ENCODE measurements around the gene SLC39A13.
A peak's percentile ranks its signal among the peaks of the same experiment; 100 is the strongest.

SLC39A13 gene

GRCh38 chr11:47408598-47409439, 429 bp downstream of the SLC39A13 start:
- H3K9ac ChIP-seq (ENCODE audit: low read length) = peak overlapping the region; percentile 97
- peaks cover 27% of the 10 kb centered on the region for H3K4me1 ChIP-seq (ENCODE audit: insufficient read depth, low read length)
- peak overlapping the region; percentile 60 to 95 for H3K4me3 ChIP-seq (ENCODE audit: low read depth in 1 of 2, low read length in 2 of 2)
- H3K9me3 ChIP-seq (ENCODE audit: low read length) = no peaks in the 10 kb centered on the region
- H3K27me3 ChIP-seq (ENCODE audit: control insufficient read depth in 1 of 2, insufficient read depth in 2 of 2, low read length in 2 of 2) = no peaks in the 10 kb centered on the region
- peak overlapping the region; percentile 94 for H3K27ac ChIP-seq (ENCODE audit: low read depth, low read length)
- peaks cover 7% of the 10 kb centered on the region for H3K36me3 ChIP-seq (ENCODE audit: insufficient read depth, low read length)

- no peaks in the 10 kb centered on the region for H3K27me3 ChIP-seq (ENCODE audit: control insufficient read depth in 1 of 2, insufficient read depth in 2 of 2, low read length in 2 of 2)
- H3K4me1 ChIP-seq (ENCODE audit: insufficient read depth, low read length) = peaks cover 27% of the 10 kb centered on the region
- H3K9me3 ChIP-seq (ENCODE audit: low read length) = no peaks in the 10 kb centered on the region
- H3K9ac ChIP-seq (ENCODE audit: low read length) = peak overlapping the region; percentile 97
- peaks cover 16% of the 10 kb centered on the region for H3K36me3 ChIP-seq (ENCODE audit: insufficient read depth, low read length)
- peak overlapping the region; percentile 60 to 95 for H3K4me3 ChIP-seq (ENCODE audit: low read depth in 1 of 2, low read length in 2 of 2)
- H3K27ac ChIP-seq (ENCODE audit: low read depth, low read length) = peak overlapping the region; percentile 94
Measured at GRCh38 chr11:47409440-47410369, 1.3 kb downstream of the SLC39A13 start.

GRCh38 chr11:47410370-47411264, 2.2 kb downstream of the SLC39A13 start:
- Histone ChIP-seq H3K4me1 (ENCODE audit: insufficient read depth, low read length) (peaks cover 34% of the 10 kb centered on the region), H3K4me3 (ENCODE audit: low read depth in 1 of 2, low read length in 2 of 2) (no peak overlapping the region), H3K9ac (ENCODE audit: low read length) (no peak overlapping the region), H3K9me3 (ENCODE audit: low read length) (no peaks in the 10 kb centered on the region), H3K27me3 (ENCODE audit: control insufficient read depth in 1 of 2, insufficient read depth in 2 of 2, low read length in 2 of 2) (no peaks in the 10 kb centered on the region), H3K36me3 (ENCODE audit: insufficient read depth, low read length) (peaks cover 25% of the 10 kb centered on the region), H3K27ac (ENCODE audit: low read depth, low read length) (peak overlapping the region; percentile 94)

- no peaks in the 10 kb centered on the region for H3K27me3 ChIP-seq (ENCODE audit: control insufficient read depth in 1 of 2, insufficient read depth in 2 of 2, low read length in 2 of 2)
- H3K9me3 ChIP-seq (ENCODE audit: low read length) = no peaks in the 10 kb centered on the region
- H3K4me3 ChIP-seq (ENCODE audit: low read depth in 1 of 2, low read length in 2 of 2) = no peak overlapping the region
- no peak overlapping the region for H3K27ac ChIP-seq (ENCODE audit: low read depth, low read length)
- H3K9ac ChIP-seq (ENCODE audit: low read length) = no peak overlapping the region
- H3K4me1 ChIP-seq (ENCODE audit: insufficient read depth, low read length) = peaks cover 41% of the 10 kb centered on the region
- H3K36me3 ChIP-seq (ENCODE audit: insufficient read depth, low read length) = peaks cover 26% of the 10 kb centered on the region
Measured at GRCh38 chr11:47411884-47412746, 3.7 kb downstream of the SLC39A13 start.

GRCh38 chr11:47413351-47413750, 5.0 kb downstream of the SLC39A13 start:
- Histone ChIP-seq H3K9me3 (ENCODE audit: low read length) (no peaks in the 10 kb centered on the region), H3K4me1 (ENCODE audit: insufficient read depth, low read length) (peaks cover 34% of the 10 kb centered on the region), H3K4me3 (ENCODE audit: low read depth in 1 of 2, low read length in 2 of 2) (no peak overlapping the region), H3K9ac (ENCODE audit: low read length) (no peak overlapping the region), H3K27me3 (ENCODE audit: control insufficient read depth in 1 of 2, insufficient read depth in 2 of 2, low read length in 2 of 2) (no peaks in the 10 kb centered on the region), H3K27ac (ENCODE audit: low read depth, low read length) (no peak overlapping the region), H3K36me3 (ENCODE audit: insufficient read depth, low read length) (peaks cover 33% of the 10 kb centered on the region)

GRCh38 chr11:47413908-47414684, 5.7 kb downstream of the SLC39A13 start:
- Histone ChIP-seq H3K36me3 (ENCODE audit: insufficient read depth, low read length) (peaks cover 40% of the 10 kb centered on the region), H3K27ac (ENCODE audit: low read depth, low read length) (peak overlapping the region; percentile 52), H3K9ac (ENCODE audit: low read length) (no peak overlapping the region), H3K9me3 (ENCODE audit: low read length) (no peaks in the 10 kb centered on the region), H3K4me1 (ENCODE audit: insufficient read depth, low read length) (peaks cover 33% of the 10 kb centered on the region), H3K27me3 (ENCODE audit: control insufficient read depth in 1 of 2, insufficient read depth in 2 of 2, low read length in 2 of 2) (no peaks in the 10 kb centered on the region), H3K4me3 (ENCODE audit: low read depth in 1 of 2, low read length in 2 of 2) (no peak overlapping the region)

GRCh38 chr11:47414685-47415070, 6.3 kb downstream of the SLC39A13 start:
- Histone ChIP-seq H3K36me3 (ENCODE audit: insufficient read depth, low read length) (peaks cover 45% of the 10 kb centered on the region), H3K4me3 (ENCODE audit: low read depth in 1 of 2, low read length in 2 of 2) (no peak overlapping the region), H3K27me3 (ENCODE audit: control insufficient read depth in 1 of 2, insufficient read depth in 2 of 2, low read length in 2 of 2) (no peaks in the 10 kb centered on the region), H3K27ac (ENCODE audit: low read depth, low read length) (peak overlapping the region; percentile 52), H3K9ac (ENCODE audit: low read length) (no peak overlapping the region), H3K4me1 (ENCODE audit: insufficient read depth, low read length) (peaks cover 27% of the 10 kb centered on the region), H3K9me3 (ENCODE audit: low read length) (no peaks in the 10 kb centered on the region)

- peaks cover 21% of the 10 kb centered on the region for H3K4me1 ChIP-seq (ENCODE audit: insufficient read depth, low read length)
- H3K27me3 ChIP-seq (ENCODE audit: control insufficient read depth in 1 of 2, insufficient read depth in 2 of 2, low read length in 2 of 2) = no peaks in the 10 kb centered on the region
- peaks cover 51% of the 10 kb centered on the region for H3K36me3 ChIP-seq (ENCODE audit: insufficient read depth, low read length)
- H3K4me3 ChIP-seq (ENCODE audit: low read depth in 1 of 2, low read length in 2 of 2) = no peak overlapping the region
- no peaks in the 10 kb centered on the region for H3K9me3 ChIP-seq (ENCODE audit: low read length)
- H3K27ac ChIP-seq (ENCODE audit: low read depth, low read length) = peak overlapping the region; percentile 86
- no peak overlapping the region for H3K9ac ChIP-seq (ENCODE audit: low read length)
Measured at GRCh38 chr11:47415091-47415854, 6.9 kb downstream of the SLC39A13 start.

- H3K9ac ChIP-seq (ENCODE audit: low read length) = no peak overlapping the region
- no peak overlapping the region for H3K4me3 ChIP-seq (ENCODE audit: low read depth in 1 of 2, low read length in 2 of 2)
- peak overlapping the region; percentile 86 for H3K27ac ChIP-seq (ENCODE audit: low read depth, low read length)
- no peaks in the 10 kb centered on the region for H3K27me3 ChIP-seq (ENCODE audit: control insufficient read depth in 1 of 2, insufficient read depth in 2 of 2, low read length in 2 of 2)
- peaks cover 59% of the 10 kb centered on the region for H3K36me3 ChIP-seq (ENCODE audit: insufficient read depth, low read length)
- H3K9me3 ChIP-seq (ENCODE audit: low read length) = no peaks in the 10 kb centered on the region
- H3K4me1 ChIP-seq (ENCODE audit: insufficient read depth, low read length) = peaks cover 18% of the 10 kb centered on the region
Measured at GRCh38 chr11:47415949-47416472, 7.6 kb downstream of the SLC39A13 start.

All from muscle layer of colon (tissue), 2 donors.